GM12878 (cell line): ENCODE measurements around the gene KCTD2. TPM values are rescaled to one million over a fixed set of nuclear protein-coding genes. Genes with fewer than 3 reads are reported as not detected.

ENCODE experiments used
- ATAC-seq: fragments of 200-7000 bp; cut with Tn5 transposase; 3 replicates; pipeline ENCODE4 v1.9.1; 2020; ENCODE audit warnings: mild to moderate bottlenecking, moderate library complexity
- BruUV-seq: library from RNA; stranded (reverse); fragments of 400-500 nt; replicated peaks from 2 replicates; lab custom pipeline; 2021; lab: Mats Ljungman, UMichigan
- CTCF ChIA-PET: fragments of 300-600 bp; sonication (Branson Sonifier 250); formaldehyde crosslinking; extraction: SDS; loops from one replicate; lab custom pipeline; 2021; ENCODE audit warnings: inconsistent platforms; lab: Yijun Ruan, JAX
- POLR2A ChIA-PET: fragments of 350-600 bp; formaldehyde crosslinking; extraction: SDS; loops from one replicate; lab custom pipeline; 2021; ENCODE audit warnings: inconsistent platforms; lab: Charles Lee
- RAD21 ChIA-PET: fragments of 300-600 bp; sonication (Branson Sonifier 250); formaldehyde crosslinking; loops from one replicate; lab custom pipeline; 2023; ENCODE audit warnings: antibody characterized with exemption; ENCODE audit not compliant: unreplicated experiment; lab: Charles Lee
- SMC1A ChIA-PET: fragments of 300-600 bp; sonication (Branson Sonifier 250); formaldehyde crosslinking; loops from one replicate; lab custom pipeline; 2023; ENCODE audit not compliant: unreplicated experiment, uncharacterized antibody; lab: Charles Lee
- DNase-seq: peaks from one replicate; pipeline ENCODE4 v3.0.0-alpha.2; 2011; ENCODE audit warnings: low read depth, low spot score
- FAIRE-seq: peaks from 3 replicates; lab custom pipeline; 2011; peaks lifted over from hg19 to GRCh38; lab: Jason Lieb, UNC
- H2AFZ ChIP-seq: 2 replicates; pipeline ENCODE4 v1.6.0; 2011; ENCODE audit warnings: low read depth, low read length, control low read depth; ENCODE audit not compliant: control insufficient read depth
- H3K27ac ChIP-seq: 2 replicates; pipeline ENCODE4 v1.5.1; 2011; ENCODE audit warnings: control low read depth; ENCODE audit not compliant: control insufficient read depth, insufficient read depth
- H3K27me3 ChIP-seq, 2 experiments: replicated peaks in 1 of 2; 2 replicates each; pipeline versions ENCODE4 v1.6.0 to v1.6.1; 2011; ENCODE audit warnings: low read length in 1 of 2; ENCODE audit not compliant: control insufficient read depth in 2 of 2, insufficient read depth in 2 of 2
- H3K36me3 ChIP-seq, 2 experiments: 2 replicates each; pipeline ENCODE4 v1.5.1; 2011; ENCODE audit warnings: low read length in 1 of 2; ENCODE audit not compliant: control insufficient read depth in 2 of 2, insufficient read depth in 2 of 2
- H3K4me1 ChIP-seq: 2 replicates; pipeline ENCODE4 v1.6.1; 2011; ENCODE audit warnings: mild to moderate bottlenecking, low read length, moderate library complexity, mixed read lengths; ENCODE audit not compliant: control insufficient read depth, insufficient read depth
- H3K4me2 ChIP-seq: 2 replicates; pipeline ENCODE4 v1.6.0; 2011; ENCODE audit warnings: control low read depth; ENCODE audit not compliant: control insufficient read depth, insufficient read depth
- H3K4me3 ChIP-seq: fragments of 200-600 bp; sonication (generic); 2 replicates; pipeline ENCODE4 v1.5.1; 2016
- H3K79me2 ChIP-seq: 2 replicates; pipeline ENCODE4 v1.6.0; 2011; ENCODE audit warnings: low read length; ENCODE audit not compliant: control insufficient read depth, insufficient read depth
- H3K9ac ChIP-seq: 2 replicates; pipeline ENCODE4 v1.8.0; 2011; ENCODE audit warnings: low read length, control low read depth, mixed read lengths; ENCODE audit not compliant: control insufficient read depth, insufficient read depth
- H3K9me3 ChIP-seq: replicated peaks from 3 replicates; pipeline ENCODE4 v1.5.1; 2011; ENCODE audit warnings: mild to moderate bottlenecking, low read length; ENCODE audit not compliant: control insufficient read depth, insufficient read depth
- H4K20me1 ChIP-seq: 2 replicates; pipeline ENCODE4 v1.6.0; 2011; ENCODE audit not compliant: control insufficient read depth, insufficient read depth
- ATF2 ChIP-seq: IDR thresholded peaks from 2 replicates; pipeline ENCODE4 v1.6.1; 2012; ENCODE audit warnings: low read length, inconsistent platforms
- CTCF ChIP-seq, 3 experiments: IDR thresholded peaks in 2 of 3; conservative IDR thresholded peaks in 1 of 3; 2 replicates each; pipeline ENCODE4 v1.5.1; 2011; ENCODE audit warnings: low read depth in 3 of 3, low read length in 3 of 3, mild to moderate bottlenecking in 3 of 3, control low read depth in 2 of 3, moderate library complexity in 2 of 3, inconsistent platforms in 1 of 3, mixed read lengths in 1 of 3; ENCODE audit not compliant: control insufficient read depth in 2 of 3, insufficient read depth in 1 of 3; ENCODE audit errors: extremely low read depth in 1 of 3
- E4F1 ChIP-seq: fragments of 450-650 bp; IDR thresholded peaks from 2 replicates; pipeline ENCODE4 v1.6.1; 2018; ENCODE audit warnings: borderline replicate concordance, mild to moderate bottlenecking; ENCODE audit not compliant: partially characterized antibody
- FOS ChIP-seq: IDR thresholded peaks from 3 replicates; pipeline ENCODE4 v1.6.1; 2011; ENCODE audit warnings: borderline replicate concordance; ENCODE audit not compliant: insufficient read length; ENCODE audit errors: extremely low read depth
- FOXK2 ChIP-seq: fragments of 450-650 bp; IDR thresholded peaks from 2 replicates; pipeline ENCODE4 v1.6.1; 2017; ENCODE audit warnings: mild to moderate bottlenecking, moderate library complexity
- GABPA ChIP-seq: IDR thresholded peaks from 2 replicates; pipeline ENCODE4 v1.6.1; 2014; ENCODE audit warnings: antibody characterized with exemption, low read depth, mild to moderate bottlenecking, inconsistent platforms
- IRF4 ChIP-seq: IDR thresholded peaks from 2 replicates; pipeline ENCODE4 v1.6.1; 2011; ENCODE audit warnings: low read depth, low read length
- MAX ChIP-seq: IDR thresholded peaks from 2 replicates; pipeline ENCODE4 v1.6.1; 2012; ENCODE audit warnings: low read depth, low read length, improper control_type of control experiment
- NR2C1 ChIP-seq: fragments of 450-650 bp; IDR thresholded peaks from 2 replicates; pipeline ENCODE4 v1.6.1; 2017; ENCODE audit warnings: antibody characterized with exemption, mild to moderate bottlenecking, moderate library complexity
- PBX3 ChIP-seq: IDR thresholded peaks from 2 replicates; pipeline ENCODE4 v1.6.1; 2011; ENCODE audit warnings: mild to moderate bottlenecking, low read depth, low read length, moderate library complexity; ENCODE audit not compliant: insufficient replicate concordance
- POLR2A ChIP-seq: IDR thresholded peaks from 2 replicates; pipeline ENCODE4 v1.6.1; 2011; ENCODE audit warnings: low read depth, mild to moderate bottlenecking, low read length
- STAT3 ChIP-seq: IDR thresholded peaks from 2 replicates; pipeline ENCODE4 v1.6.1; 2011; ENCODE audit warnings: low read depth, low read length, improper control_type of control experiment
- ZNF217 ChIP-seq: fragments of 450-650 bp; IDR thresholded peaks from 2 replicates; pipeline ENCODE4 v1.6.1; 2017; ENCODE audit warnings: antibody characterized with exemption, mild to moderate bottlenecking
- ZNF274 ChIP-seq: IDR thresholded peaks from one replicate; pipeline ENCODE4 v1.8.0; 2011; ENCODE audit not compliant: insufficient read length, insufficient read depth
- WGBS: methylation state at CpG from one replicate; pipeline ENCODE4 v1.1.6; 2016; ENCODE audit warnings: low lambda C conversion rate; ENCODE audit not compliant: insufficient replicate concordance, insufficient coverage; ENCODE audit errors: missing lambda C conversion rate; 5-methylcytosine and 5-hydroxymethylcytosine counted together
- in situ Hi-C: fragments of 300-500 bp; cut with MboI; formaldehyde crosslinking; loops from 9 replicates; pipeline ENCODE4 v1.14.3; 2018; ENCODE audit warnings: mixed read lengths
- intact Hi-C: fragments of 100-400 bp; cut with micrococcal nuclease; formaldehyde crosslinking; loops from one replicate; pipeline ENCODE4 v1.14.2; 2022; ENCODE audit not compliant: unreplicated experiment
- polyA plus RNA-seq, 11 experiments: library from polyadenylated mRNA; depleted of rRNA in 4 of 11; unstranded in 6 of 11; stranded (reverse) in 5 of 11; fragments of >200 nt; fragmentation: Nextera tagmentation in 4 of 11; fragmentation: Illumina TruSeq in 1 of 11; extraction: Ambion mirVana in 4 of 11; extraction: Trizol in 1 of 11; gene quantifications; 1 replicate in 1 of 11; 2 replicates in 10 of 11; pipeline versions ENCODE4 v1.2.1 to v1.2.3, GENCODE V29; 2011 to 2016; ENCODE audit warnings: inconsistent platforms in 2 of 11, missing spikeins in 2 of 11, low read depth in 1 of 11
- total RNA-seq, 4 experiments: library from RNA; depleted of rRNA in 3 of 4; stranded (reverse); fragments of >200 nt in 3 of 4; fragmentation: Illumina TruSeq in 1 of 4; extraction: Trizol in 1 of 4; gene quantifications; 2 replicates each; pipeline versions ENCODE4 v1.2.1 to v1.2.3, GENCODE V29; 2013 to 2021

The KCTD2 gene
- total and polyA plus RNA-seq, 10 of the 15 experiments (the other 5 are each of a cell fraction or from before 2014, with no cell fraction given), result 1.5 to 27.5 (median 13.7) TPM

GRCh38 chr17:75090871-75091854 is 44.1 kb downstream of the KCTD2 start:
- H3K9me3 ChIP-seq, result no peaks in the 10 kb centered on the region
- ChIA-PET RAD21 (interaction anchor here (1.1 to 1.2 kb wide), 2 partner anchors 18 to 23 kb away, joined by 3 read pairs; partner anchors contain the start of gene ARMC7), CTCF (interaction anchor here (1.4 to 1.7 kb wide), 3 partner anchors 14 to 22 kb away, joined by 4 to 7 read pairs (median 4); no protein-coding TSS in a partner anchor), POLR2A (no interaction called here), SMC1A (no interaction called here)
- H3K36me3 ChIP-seq, result no peaks in the 10 kb centered on the region
- ATAC-seq (no peak), DNase-seq (no peak), FAIRE-seq (no peak)
- no peak overlapping the region for H3K9ac ChIP-seq
- in situ Hi-C loops, result no loop called here
- H4K20me1 ChIP-seq, result no peaks in the 10 kb centered on the region
- H3K27me3 ChIP-seq, result no peaks in the 10 kb centered on the region
- H3K27ac ChIP-seq, result no peak overlapping the region
- WGBS, result 75% methylated on average over 19 of the region's 19 CpGs
- H3K4me3 ChIP-seq, result no peak overlapping the region
- H3K4me2 ChIP-seq, result no peak overlapping the region
- intact Hi-C loops, result no loop called here
- H3K4me1 ChIP-seq, result peaks cover 13% of the 10 kb centered on the region
- H2AFZ ChIP-seq, result no peak overlapping the region
- H3K79me2 ChIP-seq, result no peaks in the 10 kb centered on the region
- no TSS peak for BruUV-seq
- TF ChIP-seq GABPA (no peak), IRF4 (no peak), CTCF (IDR thresholded peaks at IDR 0.05 in 2 of 3, conservative IDR thresholded peaks at IDR 0.05 in 1 of 3; ENCODE audit: control insufficient read depth in 2 of 3, extremely low read depth in 1 of 3, insufficient read depth in 1 of 3, low read depth in 3 of 3, low read length in 3 of 3) (no peak), STAT3 (no peak), POLR2A (no peak), E4F1 (no peak), ATF2 (no peak), MAX (no peak), ZNF274 (no peak), FOXK2 (no peak), FOS (no peak), ZNF217 (no peak), NR2C1 (no peak), PBX3 (no peak)
